B cell (primary cell): ENCODE measurements around the gene SDSL. TPM values are rescaled to one million over a fixed set of nuclear protein-coding genes. Genes with fewer than 3 reads are reported as not detected.

ENCODE experiments used
- ATAC-seq: fragments of 200-7000 bp; cut with Tn5 transposase; one replicate; pipeline ENCODE4 v1.10.0; 2021; ENCODE audit warnings: low read depth, mild to moderate bottlenecking, moderate number of reproducible peaks, moderate library complexity
- CTCF ChIA-PET: fragments of 350-600 bp; sonication (Branson Sonifier 250); formaldehyde crosslinking; loops from one replicate; lab custom pipeline; 2021; ENCODE audit warnings: antibody characterized with exemption, inconsistent platforms; lab: Charles Lee
- POLR2A ChIA-PET: fragments of 350-600 bp; sonication (Branson Sonifier 250); formaldehyde crosslinking; loops from one replicate; lab custom pipeline; 2021; ENCODE audit warnings: antibody characterized with exemption; lab: Charles Lee
- DNase-seq: peaks from one replicate; pipeline ENCODE4 v3.0.0; 2013
- H2AFZ ChIP-seq: 2 replicates; pipeline ENCODE4 v1.6.1; 2012; ENCODE audit warnings: mild to moderate bottlenecking, low read depth, low read length; ENCODE audit not compliant: insufficient read depth, poor library complexity, severe bottlenecking
- H3K27ac ChIP-seq, 2 donors: 1 replicate in 1 of 2; 2 replicates in 1 of 2; pipeline ENCODE4 v1.5.1; 2012 to 2013; ENCODE audit warnings: low read length in 2 of 2, mild to moderate bottlenecking in 2 of 2, moderate library complexity in 1 of 2
- H3K27me3 ChIP-seq, 4 experiments: fragments of 200-600 bp in 1 of 4; sonication (generic) in 1 of 4; replicated peaks in 1 of 4; 1 replicate in 2 of 4; 2 replicates in 2 of 4; pipeline versions ENCODE4 v1.6.1 to v1.7.0; 2013 to 2016; ENCODE audit warnings: low read length in 3 of 4, mild to moderate bottlenecking in 2 of 4, mixed read lengths in 1 of 4, moderate library complexity in 1 of 4; ENCODE audit not compliant: insufficient read depth in 4 of 4, control insufficient read depth in 3 of 4; ENCODE audit errors: control extremely low read depth in 1 of 4
- H3K36me3 ChIP-seq, 2 experiments: replicated peaks in 1 of 2; 1 replicate in 1 of 2; 2 replicates in 1 of 2; pipeline versions ENCODE4 v1.6.1 to v1.7.1; 2013; ENCODE audit warnings: low read length in 1 of 2; ENCODE audit not compliant: insufficient read depth in 2 of 2, control insufficient read depth in 1 of 2; ENCODE audit errors: control extremely low read depth in 1 of 2, extremely low read depth in 1 of 2
- H3K4me1 ChIP-seq, 2 donors: fragments of 200-600 bp in 1 of 2; sonication (generic) in 1 of 2; 1 replicate in 1 of 2; 2 replicates in 1 of 2; pipeline versions ENCODE4 v1.5.1 to v1.6.1; 2013 to 2017; ENCODE audit warnings: low read length in 2 of 2; ENCODE audit not compliant: control insufficient read depth in 2 of 2, insufficient read depth in 2 of 2
- H3K4me2 ChIP-seq: replicated peaks from 2 replicates; pipeline ENCODE3; 2012; ENCODE audit warnings: mild to moderate bottlenecking, low read depth, low read length; ENCODE audit not compliant: poor library complexity, severe bottlenecking
- H3K4me3 ChIP-seq, 5 experiments: fragments of 200-600 bp in 1 of 5; sonication (generic) in 1 of 5; 1 replicate in 3 of 5; 2 replicates in 2 of 5; pipeline versions ENCODE4 v1.5.1 to v1.7.0; 2011 to 2016; ENCODE audit warnings: low read length in 4 of 5, mild to moderate bottlenecking in 4 of 5, low read depth in 2 of 5, control low read depth in 1 of 5, moderate library complexity in 1 of 5; ENCODE audit not compliant: insufficient read depth in 1 of 5; ENCODE audit errors: control extremely low read depth in 1 of 5, extremely low read depth in 1 of 5
- H3K79me2 ChIP-seq: fragments of 200-600 bp; sonication (generic); one replicate; pipeline ENCODE4 v1.6.0; 2016; ENCODE audit warnings: low read length; ENCODE audit not compliant: control insufficient read depth, insufficient read depth
- H3K9ac ChIP-seq: fragments of 200-600 bp; sonication (generic); 2 replicates; pipeline ENCODE4 v1.6.1; 2017; ENCODE audit warnings: mild to moderate bottlenecking, low read length, moderate library complexity
- H3K9me3 ChIP-seq, 3 donors: one replicate each; pipeline versions ENCODE4 v1.6.1 to v1.7.1; 2013; ENCODE audit warnings: low read length in 2 of 3; ENCODE audit not compliant: control insufficient read depth in 2 of 3, insufficient read depth in 1 of 3; ENCODE audit errors: control extremely low read depth in 1 of 3
- H4K20me1 ChIP-seq: 2 replicates; pipeline ENCODE4 v1.6.0; 2012; ENCODE audit warnings: mild to moderate bottlenecking, low read length; ENCODE audit not compliant: insufficient read depth, control insufficient read depth, poor library complexity, severe bottlenecking
- H3K27ac Mint-ChIP-seq: one replicate; pipeline ENCODE4 v1.8.0; 2021; ENCODE audit warnings: mixed read lengths
- H3K27me3 Mint-ChIP-seq: one replicate; pipeline ENCODE4 v1.8.0; 2021; ENCODE audit warnings: mixed read lengths
- H3K4me1 Mint-ChIP-seq: one replicate; pipeline ENCODE4 v1.8.0; 2021; ENCODE audit warnings: mixed read lengths
- H3K4me3 Mint-ChIP-seq: one replicate; pipeline ENCODE4 v1.8.0; 2021; ENCODE audit warnings: mixed read lengths
- H3K9me3 Mint-ChIP-seq: one replicate; pipeline ENCODE4 v1.8.0; 2022; ENCODE audit warnings: mixed read lengths; ENCODE audit not compliant: insufficient read depth
- EZH2 ChIP-seq: IDR thresholded peaks from 2 replicates; pipeline ENCODE4 v1.6.1; 2012; ENCODE audit warnings: borderline replicate concordance, low read depth, mild to moderate bottlenecking, moderate library complexity, low read length; ENCODE audit not compliant: insufficient read depth, poor library complexity, severe bottlenecking
- WGBS: methylation state at CpG from one replicate; pipeline ENCODE4 v1.1.5; 2013; ENCODE audit warnings: missing lambda C conversion rate; ENCODE audit not compliant: insufficient coverage; 5-methylcytosine and 5-hydroxymethylcytosine counted together
- intact Hi-C: fragments of 100-400 bp; cut with micrococcal nuclease; formaldehyde crosslinking; loops from one replicate; pipeline ENCODE4 v1.10.0; 2022
- polyA plus RNA-seq: library from polyadenylated mRNA; depleted of rRNA; stranded (reverse); fragments of >200 nt; gene quantifications from 2 replicates; pipeline ENCODE4 v1.2.3, GENCODE V29; 2012
- total RNA-seq, 2 donors: library from RNA; stranded (reverse); fragments of 120-200 nt in 1 of 2; gene quantifications; 1 replicate in 1 of 2; 2 replicates in 1 of 2; pipeline versions ENCODE4 v1.2.3 to v1.2.4, GENCODE V29; 2013 to 2022
- TF ChIP-seq, protein P1 (sequence below): fragments of 200-600 bp; IDR thresholded peaks from one replicate; pipeline ENCODE4 v1.8.0; 2022; ENCODE audit warnings: antibody characterized with exemption, mild to moderate bottlenecking

Gene SDSL
- total and polyA plus RNA-seq, 2 donors (not counting 1 experiment from before 2014, with no cell fraction given): 0.15 to 0.64 TPM

DNA sequence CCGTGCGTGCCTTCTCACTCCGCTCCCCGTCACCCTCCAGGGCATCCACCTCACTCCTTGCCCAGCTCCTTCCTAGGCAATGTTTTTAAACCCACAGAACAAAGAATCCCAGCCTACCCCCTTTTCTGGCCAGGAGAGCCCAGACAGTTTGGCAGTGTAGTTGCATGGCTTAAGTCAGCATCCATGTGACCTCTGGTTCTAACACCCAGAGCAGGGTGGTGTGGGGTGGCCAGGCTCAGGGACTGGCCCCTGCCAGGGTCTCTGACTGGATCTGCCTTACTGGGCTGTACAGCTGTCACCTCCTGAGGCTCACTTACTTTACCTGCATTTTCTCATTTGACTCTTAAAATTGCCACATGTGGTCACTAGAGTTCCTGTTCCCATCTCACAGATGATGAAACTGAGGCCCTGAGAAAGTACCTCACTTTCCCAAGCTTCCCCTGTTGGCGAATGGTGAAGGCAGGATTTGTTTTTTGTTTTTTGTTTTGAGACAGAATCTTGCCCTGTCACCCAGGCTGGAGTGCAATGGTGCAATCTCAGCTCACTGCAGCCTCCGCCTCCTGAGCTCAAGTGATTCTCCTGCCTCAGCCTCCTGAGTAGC, 36.8 kb upstream of the SDSL start:
- WGBS: 98% methylated on average over 5 of the region's 6 CpGs
- no peak overlapping the region for H3K27ac ChIP-seq
- no peaks in the 10 kb centered on the region for H3K27me3 ChIP-seq
- H3K36me3 ChIP-seq: peaks cover 0 to 11% of the 10 kb centered on the region in 2 experiments
- no peaks in the 10 kb centered on the region for H3K4me1 ChIP-seq
- ATAC-seq (no peak), DNase-seq (no peak)
- Mint-ChIP-seq H3K4me1 (no peaks in the 10 kb centered on the region), H3K27ac (no peak overlapping the region), H3K27me3 (no peaks in the 10 kb centered on the region), H3K4me3 (no peak overlapping the region), H3K9me3 (no peaks in the 10 kb centered on the region)
- TF ChIP-seq, protein P1, sequence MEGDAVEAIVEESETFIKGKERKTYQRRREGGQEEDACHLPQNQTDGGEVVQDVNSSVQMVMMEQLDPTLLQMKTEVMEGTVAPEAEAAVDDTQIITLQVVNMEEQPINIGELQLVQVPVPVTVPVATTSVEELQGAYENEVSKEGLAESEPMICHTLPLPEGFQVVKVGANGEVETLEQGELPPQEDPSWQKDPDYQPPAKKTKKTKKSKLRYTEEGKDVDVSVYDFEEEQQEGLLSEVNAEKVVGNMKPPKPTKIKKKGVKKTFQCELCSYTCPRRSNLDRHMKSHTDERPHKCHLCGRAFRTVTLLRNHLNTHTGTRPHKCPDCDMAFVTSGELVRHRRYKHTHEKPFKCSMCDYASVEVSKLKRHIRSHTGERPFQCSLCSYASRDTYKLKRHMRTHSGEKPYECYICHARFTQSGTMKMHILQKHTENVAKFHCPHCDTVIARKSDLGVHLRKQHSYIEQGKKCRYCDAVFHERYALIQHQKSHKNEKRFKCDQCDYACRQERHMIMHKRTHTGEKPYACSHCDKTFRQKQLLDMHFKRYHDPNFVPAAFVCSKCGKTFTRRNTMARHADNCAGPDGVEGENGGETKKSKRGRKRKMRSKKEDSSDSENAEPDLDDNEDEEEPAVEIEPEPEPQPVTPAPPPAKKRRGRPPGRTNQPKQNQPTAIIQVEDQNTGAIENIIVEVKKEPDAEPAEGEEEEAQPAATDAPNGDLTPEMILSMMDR: no peak
- TF ChIP-seq EZH2: no peak
- no peak overlapping the region for H3K9ac ChIP-seq
- H3K9me3 ChIP-seq: no peaks in the 10 kb centered on the region
- no peak overlapping the region for H3K4me3 ChIP-seq
- CTCF ChIA-PET: no interaction called here
- H3K4me2 ChIP-seq: no peak overlapping the region
- intact Hi-C loops: no loop called here
- H2AFZ ChIP-seq: no peak overlapping the region
- H4K20me1 ChIP-seq: no peaks in the 10 kb centered on the region
- POLR2A ChIA-PET: no interaction called here
- no peaks in the 10 kb centered on the region for H3K79me2 ChIP-seq

DNA sequence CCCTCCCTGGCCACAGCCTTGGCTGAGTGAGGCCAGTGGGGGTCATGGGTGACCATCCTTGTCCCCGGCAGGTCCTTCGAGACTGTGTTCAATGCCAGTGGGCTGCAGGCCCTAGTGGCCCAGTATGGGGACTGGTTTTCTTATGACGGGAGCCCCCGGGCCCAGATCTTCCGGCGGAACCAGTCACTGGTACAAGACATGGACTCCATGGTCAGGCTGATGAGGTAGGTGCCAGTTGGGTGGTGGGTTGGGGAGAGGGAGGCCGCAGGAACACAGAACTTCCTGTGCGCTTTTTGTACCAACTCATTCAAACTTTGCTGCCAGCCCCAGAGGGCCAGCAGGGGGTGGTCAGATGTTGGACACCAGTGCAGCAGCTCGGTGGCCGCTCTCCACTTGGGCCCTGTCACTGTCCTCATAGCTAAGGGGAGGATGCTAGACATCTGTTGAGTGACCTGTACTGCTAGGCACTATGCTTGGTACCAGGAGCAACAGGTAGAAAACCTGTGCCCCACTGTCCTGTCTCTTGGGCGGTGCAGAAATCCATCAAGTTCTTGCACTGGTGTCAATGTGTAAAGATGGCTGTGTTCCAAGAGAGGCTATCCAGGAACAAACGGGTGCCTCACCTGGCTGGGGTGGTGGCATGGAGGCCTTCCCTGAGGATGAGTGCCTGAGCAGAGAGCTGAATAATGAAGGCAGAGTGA, 35.2 kb upstream of the SDSL start:
- Mint-ChIP-seq H3K4me3 (no peak overlapping the region), H3K9me3 (no peaks in the 10 kb centered on the region), H3K4me1 (no peaks in the 10 kb centered on the region), H3K27ac (no peak overlapping the region), H3K27me3 (no peaks in the 10 kb centered on the region)
- no peak overlapping the region for H3K4me2 ChIP-seq
- H2AFZ ChIP-seq: no peak overlapping the region
- H4K20me1 ChIP-seq: no peaks in the 10 kb centered on the region
- ChIA-PET POLR2A (no interaction called here), CTCF (no interaction called here)
- H3K4me3 ChIP-seq: no peak overlapping the region
- ATAC-seq (no peak), DNase-seq (no peak)
- no peak overlapping the region for H3K27ac ChIP-seq
- H3K36me3 ChIP-seq: peaks cover 0 to 9% of the 10 kb centered on the region in 2 experiments
- no peaks in the 10 kb centered on the region for H3K79me2 ChIP-seq
- TF ChIP-seq, protein P1: no peak
- no peak for TF ChIP-seq EZH2
- no peaks in the 10 kb centered on the region for H3K9me3 ChIP-seq
- no peak overlapping the region for H3K9ac ChIP-seq
- WGBS: 95% methylated on average over 10 of the region's 12 CpGs
- intact Hi-C loops: no loop called here
- H3K27me3 ChIP-seq: no peaks in the 10 kb centered on the region
- no peaks in the 10 kb centered on the region for H3K4me1 ChIP-seq
